HEK293T (cell line): Measurements from ENCODE around the gene FRRS1L.

Experiments
- ARNT ChIP-seq: fragments of 450-650 bp; IDR thresholded peaks from 2 replicates; pipeline ENCODE4 v1.6.1; 2017; ENCODE audit warnings: mild to moderate bottlenecking
- BHLHE40 ChIP-seq: fragments of 450-650 bp; IDR thresholded peaks from 2 replicates; pipeline ENCODE4 v1.6.1; 2016; ENCODE audit warnings: mild to moderate bottlenecking, moderate library complexity, borderline replicate concordance
- CTBP1 ChIP-seq: fragments of 450-650 bp; IDR thresholded peaks from 2 replicates; pipeline ENCODE4 v1.6.1; 2016; ENCODE audit warnings: borderline replicate concordance
- ELF4 ChIP-seq: fragments of 450-650 bp; IDR thresholded peaks from 2 replicates; pipeline ENCODE4 v1.6.1; 2017; ENCODE audit warnings: antibody characterized with exemption
- FOXK2 ChIP-seq: fragments of 450-650 bp; IDR thresholded peaks from 2 replicates; pipeline ENCODE4 v1.6.1; 2016; ENCODE audit warnings: mild to moderate bottlenecking
- FOXM1 ChIP-seq: fragments of 450-650 bp; IDR thresholded peaks from 2 replicates; pipeline ENCODE4 v1.6.1; 2017; ENCODE audit warnings: mild to moderate bottlenecking, borderline replicate concordance
- HDGF ChIP-seq: fragments of 450-650 bp; IDR thresholded peaks from 2 replicates; pipeline ENCODE4 v1.6.1; 2017; ENCODE audit warnings: antibody characterized with exemption, borderline replicate concordance
- L3MBTL2 ChIP-seq: fragments of 450-650 bp; conservative IDR thresholded peaks from 2 replicates; pipeline ENCODE4 v1.6.1; 2016; ENCODE audit warnings: mild to moderate bottlenecking
- LEF1 ChIP-seq: fragments of 450-650 bp; IDR thresholded peaks from 2 replicates; pipeline ENCODE4 v1.6.1; 2017; ENCODE audit warnings: mild to moderate bottlenecking, borderline replicate concordance
- NFRKB ChIP-seq: fragments of 450-650 bp; IDR thresholded peaks from 2 replicates; pipeline ENCODE4 v1.6.1; 2016; ENCODE audit warnings: mild to moderate bottlenecking, moderate library complexity
- PKNOX1 ChIP-seq: fragments of 450-650 bp; IDR thresholded peaks from 2 replicates; pipeline ENCODE4 v1.6.1; 2016
- SP1 ChIP-seq: fragments of 450-650 bp; IDR thresholded peaks from 2 replicates; pipeline ENCODE4 v1.6.1; 2017
- SUZ12 ChIP-seq: fragments of 450-650 bp; IDR thresholded peaks from 2 replicates; pipeline ENCODE4 v1.6.1; 2016; ENCODE audit warnings: mild to moderate bottlenecking
- ZNF384 ChIP-seq: fragments of 450-650 bp; IDR thresholded peaks from 2 replicates; pipeline ENCODE4 v1.6.1; 2016

GRCh38 chr9:109214414-109214813 is 47.4 kb upstream of the FRRS1L start:
- no peak for TF ChIP-seq SP1
- TF ChIP-seq FOXK2: no peak
- TF ChIP-seq L3MBTL2: no peak
- no peak for TF ChIP-seq BHLHE40
- TF ChIP-seq FOXM1: no peak
- TF ChIP-seq ARNT: no peak
- no peak for TF ChIP-seq LEF1
- TF ChIP-seq ELF4: no peak
- no peak for TF ChIP-seq PKNOX1
- no peak for TF ChIP-seq NFRKB
- TF ChIP-seq SUZ12: no peak
- TF ChIP-seq ZNF384: no peak
- TF ChIP-seq HDGF: no peak
- no peak for TF ChIP-seq CTBP1
